HG03175 (cell line): ENCODE results near the gene NKD2.
"Not testable (repeated sequence)": the region's sequence is repeated elsewhere in the genome, so short reads cannot be mapped to it uniquely, and the experiment has no call there.

Source experiments
- ATAC-seq: cut with Tn5 transposase; IDR thresholded peaks from one replicate; pipeline ENCODE4 v1.9.1; 2021; ENCODE audit warnings: mild to moderate bottlenecking, moderate library complexity; ENCODE audit not compliant: unreplicated experiment

NKD2 gene

GRCh38 chr5:1066676-1067075 lies 58.1 kb downstream of the NKD2 start:
- no peak for ATAC-seq

- ATAC-seq = no peak
These were observed 58.8 kb downstream of the NKD2 start for GRCh38 chr5:1067141-1068121.

GRCh38 chr5:1068204-1068894 lies 59.7 kb downstream of the NKD2 start:
- ATAC-seq = no peak

- ATAC-seq = no peak
These were observed 60.5 kb downstream of the NKD2 start for GRCh38 chr5:1068895-1069719.

GRCh38 chr5:1069720-1070088 lies 61.1 kb downstream of the NKD2 start:
- no peak for ATAC-seq

- no peak for ATAC-seq
These were observed 64.9 kb downstream of the NKD2 start for GRCh38 chr5:1073239-1074102.

- ATAC-seq = no peak
These were observed 65.6 kb downstream of the NKD2 start for GRCh38 chr5:1074226-1074625.

GRCh38 chr5:1074816-1075554 lies 66.4 kb downstream of the NKD2 start:
- no peak for ATAC-seq

- no peak for ATAC-seq
These were observed 66.9 kb downstream of the NKD2 start for GRCh38 chr5:1075555-1075881.

- no peak for ATAC-seq
These were observed 67.3 kb downstream of the NKD2 start for GRCh38 chr5:1075931-1076330.

- no peak for ATAC-seq
These were observed 67.8 kb downstream of the NKD2 start for GRCh38 chr5:1076406-1076805.

GRCh38 chr5:1077026-1077425 lies 68.4 kb downstream of the NKD2 start:
- ATAC-seq = no peak

- no peak for ATAC-seq
These were observed 69.0 kb downstream of the NKD2 start for GRCh38 chr5:1077491-1078020.

GRCh38 chr5:1078206-1078605 lies 69.6 kb downstream of the NKD2 start:
- no peak for ATAC-seq

- no peak for ATAC-seq
These were observed 70.2 kb downstream of the NKD2 start for GRCh38 chr5:1078851-1079250.

GRCh38 chr5:1079486-1079885 lies 70.9 kb downstream of the NKD2 start:
- ATAC-seq = no peak

- ATAC-seq = no peak
These were observed 71.4 kb downstream of the NKD2 start for GRCh38 chr5:1079961-1080360.

GRCh38 chr5:1080432-1080831 lies 71.8 kb downstream of the NKD2 start:
- ATAC-seq = no peak

- no peak for ATAC-seq
These were observed 72.9 kb downstream of the NKD2 start for GRCh38 chr5:1081519-1081918.

- not testable (repeated sequence) for ATAC-seq
These were observed 74.4 kb downstream of the NKD2 start for GRCh38 chr5:1083026-1083425.
